ENCODE measurements around the gene MSMB. TPM values are rescaled to one million over a fixed set of nuclear protein-coding genes. Genes with fewer than 3 reads are reported as not detected.

Gene MSMB
- total RNA-seq, 1 experiment from 2014 or later, result not detected

GRCh38 chr10:46014683-46015405 is 31.2 kb downstream of the MSMB start:
- Mint-ChIP-seq H3K36me3 (peaks cover 38% of the 10 kb centered on the region), H3K4me3 (no peak overlapping the region), H3K27ac (no peak overlapping the region), H3K4me1 (peaks cover 7% of the 10 kb centered on the region), H3K9me3 (no peaks in the 10 kb centered on the region), H3K27me3 (ENCODE audit: low read depth) (no peaks in the 10 kb centered on the region)
- ATAC-seq (no peak), DNase-seq (ENCODE audit: low spot score) (no peak)
- CTCF ChIA-PET, result no interaction called here
- TF ChIP-seq, protein P1, sequence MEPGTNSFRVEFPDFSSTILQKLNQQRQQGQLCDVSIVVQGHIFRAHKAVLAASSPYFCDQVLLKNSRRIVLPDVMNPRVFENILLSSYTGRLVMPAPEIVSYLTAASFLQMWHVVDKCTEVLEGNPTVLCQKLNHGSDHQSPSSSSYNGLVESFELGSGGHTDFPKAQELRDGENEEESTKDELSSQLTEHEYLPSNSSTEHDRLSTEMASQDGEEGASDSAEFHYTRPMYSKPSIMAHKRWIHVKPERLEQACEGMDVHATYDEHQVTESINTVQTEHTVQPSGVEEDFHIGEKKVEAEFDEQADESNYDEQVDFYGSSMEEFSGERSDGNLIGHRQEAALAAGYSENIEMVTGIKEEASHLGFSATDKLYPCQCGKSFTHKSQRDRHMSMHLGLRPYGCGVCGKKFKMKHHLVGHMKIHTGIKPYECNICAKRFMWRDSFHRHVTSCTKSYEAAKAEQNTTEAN (CRISPR knock-in tag; IDR thresholded peaks at IDR 0.05), result no peak
- no peak for TF ChIP-seq NR1H2 (CRISPR knock-in tag; IDR thresholded peaks at IDR 0.05)
- no peak for TF ChIP-seq CREM (CRISPR knock-in tag; IDR thresholded peaks at IDR 0.05)
- POLR2A ChIA-PET, result no interaction called here

- Mint-ChIP-seq H3K9me3 (no peaks in the 10 kb centered on the region), H3K27ac (no peak overlapping the region), H3K27me3 (ENCODE audit: low read depth) (no peaks in the 10 kb centered on the region), H3K36me3 (peaks cover 38% of the 10 kb centered on the region), H3K4me1 (peaks cover under 1% of the 10 kb centered on the region; the same call in 1 of the 2 replicates), H3K4me3 (no peak overlapping the region)
- ChIA-PET POLR2A (no interaction called here), CTCF (no interaction called here)
- DNase-seq (ENCODE audit: low spot score) (no peak), ATAC-seq (no peak)
- TF ChIP-seq ZNF671 (CRISPR knock-in tag; IDR thresholded peaks at IDR 0.05) (no peak), NR2C2 (CRISPR knock-in tag; IDR thresholded peaks at IDR 0.05) (no peak), FOXK1 (CRISPR knock-in tag; IDR thresholded peaks at IDR 0.05) (no peak), HMGA2 (CRISPR knock-in tag; IDR thresholded peaks at IDR 0.05) (no peak), USF1 (CRISPR knock-in tag; IDR thresholded peaks at IDR 0.05) (no peak), NR3C1 (CRISPR knock-in tag; conservative IDR thresholded peaks at IDR 0.05; ENCODE audit: low read depth) (no peak), ZNF396 (CRISPR knock-in tag; IDR thresholded peaks at IDR 0.05; ENCODE audit: borderline replicate concordance) (no peak), PRRX2 (CRISPR knock-in tag; IDR thresholded peaks at IDR 0.05) (no peak), ZMAT4 (CRISPR knock-in tag; IDR thresholded peaks at IDR 0.05) (no peak), ZNF416 (CRISPR knock-in tag; IDR thresholded peaks at IDR 0.05) (no peak), MAX (CRISPR knock-in tag; IDR thresholded peaks at IDR 0.05) (no peak), ZNF263 (CRISPR knock-in tag; IDR thresholded peaks at IDR 0.05; ENCODE audit: low read depth) (no peak), TP53 (CRISPR knock-in tag; IDR thresholded peaks at IDR 0.05) (no peak), CREB1 (CRISPR knock-in tag; IDR thresholded peaks at IDR 0.05) (no peak), STAT6 (CRISPR knock-in tag; conservative IDR thresholded peaks at IDR 0.05; ENCODE audit: low read depth) (no peak), SMAD4 (CRISPR knock-in tag; IDR thresholded peaks at IDR 0.05) (no peak), TCF7 (CRISPR knock-in tag; IDR thresholded peaks at IDR 0.05; ENCODE audit: low read depth) (no peak), ZBTB21 (CRISPR knock-in tag; IDR thresholded peaks at IDR 0.05; ENCODE audit: borderline replicate concordance) (no peak), ZNF317 (CRISPR knock-in tag; IDR thresholded peaks at IDR 0.05; ENCODE audit: borderline replicate concordance, low read depth) (no peak)
- TF ChIP-seq, protein P2, sequence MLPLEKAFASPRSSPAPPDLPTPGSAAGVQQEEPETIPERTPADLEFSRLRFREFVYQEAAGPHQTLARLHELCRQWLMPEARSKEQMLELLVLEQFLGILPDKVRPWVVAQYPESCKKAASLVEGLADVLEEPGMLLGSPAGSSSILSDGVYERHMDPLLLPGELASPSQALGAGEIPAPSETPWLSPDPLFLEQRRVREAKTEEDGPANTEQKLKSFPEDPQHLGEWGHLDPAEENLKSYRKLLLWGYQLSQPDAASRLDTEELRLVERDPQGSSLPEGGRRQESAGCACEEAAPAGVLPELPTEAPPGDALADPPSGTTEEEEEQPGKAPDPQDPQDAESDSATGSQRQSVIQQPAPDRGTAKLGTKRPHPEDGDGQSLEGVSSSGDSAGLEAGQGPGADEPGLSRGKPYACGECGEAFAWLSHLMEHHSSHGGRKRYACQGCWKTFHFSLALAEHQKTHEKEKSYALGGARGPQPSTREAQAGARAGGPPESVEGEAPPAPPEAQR (CRISPR knock-in tag; IDR thresholded peaks at IDR 0.05), result no peak
Measured at GRCh38 chr10:46014206-46014605, 31.9 kb downstream of the MSMB start.
